Globus pallidus (tissue), 1 donor: ENCODE results near the gene MAP1LC3A.
A peak's percentile ranks its signal among the peaks of the same experiment; 100 is the strongest.
"Not testable (repeated sequence)": the region's sequence is repeated elsewhere in the genome, so short reads cannot be mapped to it uniquely, and the experiment has no call there.

ENCODE experiments used
- DNase-seq: peaks from one replicate; pipeline ENCODE4 v3.0.0-alpha.2; 2015; ENCODE audit warnings: low spot score

The MAP1LC3A gene

DNA sequence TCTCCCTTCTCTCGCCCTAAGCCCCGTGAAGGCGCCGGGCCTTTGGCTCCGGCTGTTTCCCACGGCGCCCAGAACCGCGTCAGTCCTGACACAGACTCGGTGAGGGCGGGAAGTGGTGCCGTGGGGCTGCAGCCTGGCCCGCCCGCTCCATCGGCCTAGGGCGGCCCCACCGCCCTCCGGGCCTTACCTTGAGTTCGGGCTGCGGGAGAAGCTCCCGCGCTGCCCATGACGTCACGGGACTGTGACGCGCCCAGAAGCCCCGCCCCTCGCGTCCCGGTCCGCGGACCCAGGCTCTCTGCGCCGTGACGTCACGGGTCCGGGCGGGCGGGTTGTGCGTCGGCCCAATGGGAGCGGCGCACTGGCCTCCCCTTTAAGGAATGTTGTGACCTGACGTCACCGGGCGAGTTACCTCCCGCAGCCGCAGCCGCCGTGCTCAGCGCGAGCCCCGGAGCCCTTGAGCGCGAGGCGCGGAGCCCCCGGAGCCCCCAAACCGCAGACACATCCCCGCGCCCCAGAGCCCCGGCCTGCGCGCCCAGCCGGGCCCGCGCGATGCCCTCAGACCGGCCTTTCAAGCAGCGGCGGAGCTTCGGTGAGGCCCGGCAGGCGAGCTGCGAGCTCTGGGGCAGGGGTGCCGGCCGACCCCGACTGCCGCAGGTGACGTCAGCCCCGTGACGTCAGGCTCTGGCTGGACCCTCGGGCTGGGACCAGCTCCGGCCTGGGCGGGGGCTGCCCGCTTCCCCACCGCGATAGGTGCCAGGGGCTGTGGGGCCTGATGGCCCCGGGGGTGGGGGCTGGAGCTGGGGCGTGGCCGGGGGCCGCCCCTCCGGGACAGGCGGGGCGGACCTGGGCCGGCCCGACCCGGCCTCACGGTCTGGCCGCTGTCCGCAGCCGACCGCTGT is at the start of gene MAP1LC3A:
Gene MAP1LC3A, plus strand, starts transcription at position 399 of the 899 bp plus-strand sequence. Its CDS starts 151 bp downstream, at position 550.
- DNase-seq, result peak; percentile 91

GRCh38 chr20:34510575-34510974 is 47.9 kb upstream of the MAP1LC3A start:
- no peak for DNase-seq

- no peak for DNase-seq
Observed at GRCh38 chr20:34511891-34512265, 46.6 kb upstream of the MAP1LC3A start.

DNA sequence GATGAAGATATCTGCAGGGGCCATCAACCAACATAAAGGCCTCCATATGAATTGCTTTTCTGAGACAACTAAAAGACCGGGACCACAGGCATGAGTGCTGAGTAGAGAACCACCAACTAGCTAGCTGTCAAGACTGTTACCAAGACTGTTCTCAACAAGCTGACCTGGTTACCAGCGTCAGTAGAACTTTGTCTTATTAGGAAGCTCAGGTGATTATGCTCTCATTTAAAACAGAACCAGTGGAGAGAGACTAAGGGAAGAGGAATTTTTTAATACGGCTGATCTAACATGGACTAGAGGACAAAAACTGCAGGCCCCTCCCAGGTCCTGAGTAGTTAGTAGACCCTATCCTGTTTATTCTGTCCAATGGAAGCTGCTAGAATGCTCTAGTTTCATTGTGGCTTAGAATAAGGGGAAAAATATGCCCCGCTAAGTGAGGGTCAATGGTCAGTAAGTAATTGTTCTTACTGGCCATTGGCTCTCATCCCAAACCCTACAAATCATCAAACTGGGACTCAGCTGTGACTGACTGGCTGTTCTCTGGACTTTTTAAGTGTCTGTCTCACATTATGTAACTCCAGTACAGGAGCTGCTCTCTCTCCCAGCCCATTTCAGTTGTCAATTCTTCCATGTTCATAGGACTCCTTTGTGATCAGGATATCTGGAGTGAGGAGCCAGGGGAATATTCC is 46.1 kb upstream of the MAP1LC3A start:
- DNase-seq, result peak; percentile 79

- no peak for DNase-seq
Observed at GRCh38 chr20:34512955-34513419, 45.5 kb upstream of the MAP1LC3A start.

DNA sequence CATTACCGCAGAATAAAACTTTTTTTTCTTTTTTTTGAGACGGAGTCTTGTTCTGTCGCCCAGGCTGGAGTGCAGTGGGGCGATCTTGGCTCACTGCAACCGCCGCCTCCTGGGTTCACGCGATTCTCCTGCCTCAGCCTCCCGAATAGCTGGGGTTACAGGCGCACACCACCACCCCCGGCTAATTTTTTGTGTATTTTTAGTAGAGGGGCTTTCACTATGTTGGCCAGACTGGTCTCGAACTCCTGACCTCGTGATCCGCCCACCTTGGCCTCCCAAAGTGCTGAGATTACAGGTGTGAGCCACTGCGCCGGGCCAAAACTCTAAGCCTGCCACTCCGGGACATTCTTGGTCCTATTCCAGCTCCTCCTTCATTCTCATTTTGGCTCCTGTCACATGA is 44.5 kb upstream of the MAP1LC3A start:
- not testable (repeated sequence) for DNase-seq

DNA sequence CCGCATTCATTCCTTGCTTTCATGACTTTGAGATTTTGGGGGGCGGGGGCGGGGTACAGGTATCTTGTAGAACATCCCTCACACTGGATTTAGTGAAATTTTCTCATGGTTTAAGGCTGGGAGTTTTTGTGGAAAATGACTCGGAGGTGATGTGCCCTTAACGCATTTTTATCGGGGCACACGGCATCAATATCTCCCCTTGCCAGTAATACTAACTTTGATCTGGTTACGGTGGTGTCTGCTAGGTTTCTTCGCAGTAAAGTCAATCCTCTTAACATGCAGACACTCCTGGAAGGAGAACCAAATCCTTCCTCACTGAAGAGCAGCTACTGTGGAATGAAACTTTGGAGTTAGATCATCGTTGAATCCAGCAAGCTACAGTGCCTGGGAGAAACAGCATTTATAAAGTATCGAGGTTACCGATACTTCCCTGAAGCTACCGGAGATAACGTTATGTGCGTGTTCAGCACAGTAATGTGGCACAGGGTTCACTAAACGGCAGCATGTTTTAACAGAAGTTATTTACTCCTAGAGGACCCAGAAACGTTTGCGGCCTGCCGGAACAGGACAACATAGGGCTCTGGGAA is 43.5 kb upstream of the MAP1LC3A start:
- peak; percentile 33 for DNase-seq

GRCh38 chr20:34515484-34516246 is 42.9 kb upstream of the MAP1LC3A start:
- peak; percentile 45 for DNase-seq

DNA sequence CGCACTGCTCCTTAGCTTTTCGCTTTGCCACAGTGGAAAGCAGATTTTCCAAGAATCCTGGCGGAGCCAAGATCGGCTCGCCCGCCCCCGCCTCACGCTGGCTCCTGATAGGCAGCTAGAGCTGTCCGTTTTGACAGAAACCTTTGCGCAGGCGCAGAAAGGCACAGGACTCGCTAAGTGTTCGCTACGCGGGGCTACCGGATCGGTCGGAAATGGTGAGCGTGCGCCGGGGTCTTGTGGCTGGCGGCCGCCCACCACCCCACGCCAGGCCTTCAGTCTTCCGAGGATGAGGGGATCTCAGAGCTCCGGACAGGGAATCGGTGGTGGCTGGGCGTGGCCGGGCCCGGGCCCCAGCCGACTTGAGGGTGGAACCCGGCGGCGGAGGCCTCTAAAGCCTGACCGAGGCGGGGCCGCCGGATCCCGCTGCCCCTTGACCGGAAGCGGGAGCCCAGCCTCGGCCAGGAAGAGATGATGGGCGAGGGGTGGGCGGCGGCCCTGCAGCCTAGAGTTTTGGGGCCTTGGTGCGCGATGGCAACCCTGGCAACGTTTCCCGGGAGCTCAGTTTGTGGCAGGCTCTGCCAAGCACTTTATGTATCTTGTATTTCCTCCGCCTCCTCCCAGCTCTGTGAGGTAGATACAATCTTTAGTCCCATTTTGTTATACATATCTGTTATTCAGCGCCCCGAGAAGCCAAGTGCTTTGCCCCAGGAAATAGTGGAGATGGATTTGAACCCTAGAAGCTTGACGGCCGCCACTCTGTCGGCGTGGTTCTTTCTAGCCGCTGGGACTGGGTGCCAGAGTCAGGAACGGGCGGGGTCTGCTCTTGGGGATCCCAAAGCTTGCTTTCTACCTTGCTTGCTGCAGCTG is 42.0 kb upstream of the MAP1LC3A start, which contains the start of gene DYNLRB1:
Gene DYNLRB1, plus strand, starts transcription at position 176 of the 867 bp plus-strand sequence. Its CDS starts 37 bp downstream, at position 213.
- DNase-seq, result peak; percentile 95

GRCh38 chr20:34517114-34517505 is 41.4 kb upstream of the MAP1LC3A start:
- DNase-seq, result no peak

GRCh38 chr20:34518863-34519262 is 39.7 kb upstream of the MAP1LC3A start:
- not testable (repeated sequence) for DNase-seq

DNA sequence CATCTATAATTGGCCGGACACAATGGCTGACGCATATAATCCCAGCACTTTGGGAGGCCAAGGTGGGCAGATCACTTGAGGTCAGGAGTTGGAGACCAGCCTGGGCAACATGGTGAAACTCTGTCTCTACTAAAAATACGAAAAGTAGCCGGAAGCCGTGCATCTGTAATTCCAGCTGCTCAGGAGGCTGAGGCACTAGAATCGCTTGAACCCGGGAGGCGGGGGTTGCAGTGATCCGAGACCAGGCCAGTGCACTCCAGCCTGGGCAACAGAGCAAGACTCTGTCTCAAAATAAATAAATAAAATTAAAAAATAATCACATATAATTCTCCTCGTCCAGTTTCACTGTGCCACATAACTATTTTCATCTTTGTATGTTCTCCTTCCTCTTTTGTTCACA is 38.7 kb upstream of the MAP1LC3A start:
- not testable (repeated sequence) for DNase-seq

DNA sequence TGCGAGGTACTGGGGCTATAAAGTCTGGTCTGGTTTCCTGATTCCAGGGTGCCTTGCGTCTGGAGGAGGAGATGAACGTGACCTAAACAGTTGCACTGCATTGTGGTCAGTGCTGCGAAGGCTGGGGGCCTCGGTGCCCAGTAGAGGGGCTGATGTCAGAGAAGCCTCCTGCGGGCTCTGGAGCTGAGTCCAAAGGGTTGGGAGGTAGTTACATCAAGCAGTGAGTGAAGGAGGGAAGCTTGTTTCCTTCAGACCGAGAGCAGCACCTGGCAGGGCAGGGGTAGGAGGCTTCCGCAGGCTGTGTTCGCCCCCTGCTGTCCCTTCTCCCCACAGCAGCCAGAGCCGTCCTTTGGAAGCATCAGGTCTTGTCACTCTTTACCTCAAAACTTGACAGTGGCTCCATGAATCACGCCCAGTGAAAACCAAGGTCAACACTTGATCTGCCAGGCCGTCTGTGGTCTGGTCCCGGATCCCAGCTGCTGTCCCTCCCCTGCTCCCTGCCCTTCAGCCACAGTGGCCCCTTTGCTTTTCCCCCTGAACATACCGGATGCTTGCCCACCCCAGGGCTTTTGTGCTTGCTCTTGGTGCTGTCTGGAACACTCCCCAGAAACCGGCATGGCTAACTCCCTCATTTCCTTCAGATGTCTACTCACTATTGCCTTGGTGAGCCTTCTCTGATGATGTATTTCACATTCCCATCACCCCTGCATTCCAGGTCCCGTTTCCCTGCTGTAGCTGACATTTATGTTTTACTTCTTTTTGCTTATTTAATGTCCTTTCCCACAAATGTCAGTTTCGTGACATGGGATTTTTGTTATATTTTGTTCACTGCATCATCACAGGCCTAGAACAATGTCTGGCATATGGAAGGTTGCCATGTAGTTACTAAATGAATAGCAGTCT is 35.3 kb upstream of the MAP1LC3A start:
- peak; percentile 74 for DNase-seq

DNA sequence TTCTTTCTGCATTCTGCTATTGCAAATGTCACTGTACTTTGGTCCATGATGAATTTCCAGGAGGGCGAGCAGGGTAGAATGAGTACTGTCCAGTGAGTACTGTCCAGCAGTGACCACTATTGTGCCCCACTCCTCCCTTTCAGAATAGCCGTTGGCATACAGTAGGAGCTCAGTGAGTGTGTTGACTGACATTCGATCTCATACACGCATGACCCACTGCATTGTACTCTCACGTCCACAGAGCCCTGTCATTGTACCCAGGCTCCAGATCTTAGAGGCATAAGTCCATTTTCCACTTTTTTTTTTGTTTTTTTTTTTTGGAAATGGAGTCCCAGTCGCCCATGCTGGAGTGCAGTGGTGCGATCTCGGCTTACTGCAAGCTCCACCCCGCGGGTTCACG is 34.1 kb upstream of the MAP1LC3A start:
- DNase-seq, result peak; percentile 54

DNA sequence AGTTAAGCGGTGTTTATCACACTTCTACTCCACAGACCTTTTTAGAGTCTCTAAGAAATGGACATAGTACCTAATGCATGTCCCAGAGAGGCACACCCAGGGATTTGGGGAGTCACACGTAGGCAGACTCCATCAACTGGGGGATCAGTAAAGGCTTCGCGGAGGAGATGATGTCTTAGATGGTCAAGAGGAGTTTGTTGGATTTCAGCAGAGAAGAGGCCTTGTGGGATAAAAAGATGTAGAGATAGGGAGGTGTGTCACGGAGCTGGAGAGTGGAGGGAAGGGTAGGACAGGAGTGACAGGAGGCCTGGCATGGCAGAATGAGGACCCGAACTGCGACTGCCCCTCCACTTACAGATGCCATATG is 33.2 kb upstream of the MAP1LC3A start:
- no peak for DNase-seq

DNA sequence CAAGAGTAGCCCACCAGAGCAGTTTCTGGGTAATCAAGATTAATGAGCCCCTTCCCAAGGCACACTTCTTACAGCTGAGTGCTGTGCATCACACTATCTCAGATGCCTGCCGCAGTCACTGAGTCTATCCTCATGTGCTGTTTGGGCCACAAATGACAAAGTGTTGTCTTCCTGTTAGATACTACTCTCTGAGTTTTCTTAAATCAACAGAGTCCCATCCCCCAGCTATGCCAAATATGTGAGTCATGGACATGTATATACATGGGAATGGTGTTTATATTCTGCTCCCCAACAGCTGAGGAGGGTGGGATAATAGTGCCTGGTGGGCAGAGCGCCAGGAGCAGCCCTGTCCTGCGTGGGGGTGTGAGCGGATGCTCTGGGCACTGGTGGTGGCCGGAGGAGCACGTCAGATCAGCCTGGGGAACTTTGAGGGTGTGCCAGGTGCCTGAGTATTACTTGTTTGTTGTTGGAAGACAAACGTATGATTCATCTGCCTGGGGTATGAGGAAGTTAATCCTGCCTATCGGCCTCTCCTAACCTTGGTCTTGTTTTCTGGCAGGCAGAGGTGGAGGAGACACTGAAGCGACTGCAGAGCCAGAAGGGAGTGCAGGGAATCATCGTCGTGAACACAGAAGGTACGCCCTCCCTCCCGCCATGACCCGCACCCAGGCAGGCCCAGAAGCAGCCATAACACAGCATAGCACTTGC is 32.7 kb upstream of the MAP1LC3A start:
- DNase-seq, result peak; percentile 70

GRCh38 chr20:34526466-34526865 is 32.1 kb upstream of the MAP1LC3A start:
- peak; percentile 32 for DNase-seq

- DNase-seq, result no peak
Observed at GRCh38 chr20:34527016-34527415, 31.5 kb upstream of the MAP1LC3A start.

DNA sequence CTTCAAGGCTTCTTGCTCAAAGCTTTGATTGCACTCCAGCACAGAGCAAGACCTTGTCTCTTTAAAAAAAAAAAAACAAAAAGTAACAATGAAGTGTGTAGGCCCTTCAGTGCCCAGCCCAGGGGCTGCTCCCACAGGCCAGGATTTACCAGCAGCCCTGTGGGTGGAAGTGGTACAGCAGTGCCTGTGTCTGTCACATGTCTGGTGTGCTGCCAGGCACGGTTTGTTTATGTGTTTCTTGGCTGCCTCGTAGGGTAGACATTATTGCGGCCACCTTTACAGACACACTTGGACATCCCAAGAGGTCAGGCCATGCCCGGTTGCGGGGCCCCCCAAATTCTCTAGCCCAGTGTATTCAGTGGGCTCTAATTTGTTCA is 29.6 kb upstream of the MAP1LC3A start:
- DNase-seq, result peak; percentile 69
